KOPT-K1 (cell line): ENCODE results near the gene MAP2K1.

Experiments used
- H3K27ac ChIP-seq: fragments of 200-600 bp; sonication (generic); 2 replicates; pipeline ENCODE4 v1.5.1; 2016; ENCODE audit warnings: antibody characterized with exemption, mild to moderate bottlenecking, low read depth, low read length; ENCODE audit not compliant: poor library complexity, severe bottlenecking
- H3K36me3 ChIP-seq: fragments of 200-600 bp; sonication (generic); 2 replicates; pipeline ENCODE4 v1.5.1; 2017; ENCODE audit warnings: antibody characterized with exemption, mild to moderate bottlenecking, low read length, moderate library complexity; ENCODE audit not compliant: insufficient read depth
- H3K9me3 ChIP-seq: fragments of 200-600 bp; sonication (generic); 2 replicates; pipeline ENCODE4 v1.5.1; 2017; ENCODE audit warnings: antibody characterized with exemption, low read length, mild to moderate bottlenecking; ENCODE audit not compliant: insufficient read depth, poor library complexity, severe bottlenecking

The MAP2K1 gene

GRCh38 chr15:66405007-66405406, 18.3 kb downstream of the MAP2K1 start:
- H3K9me3 ChIP-seq, result no peaks in the 10 kb centered on the region

GRCh38 chr15:66405615-66406014, 18.9 kb downstream of the MAP2K1 start:
- H3K27ac ChIP-seq, result no peak overlapping the region
- H3K36me3 ChIP-seq, result no peaks in the 10 kb centered on the region
- H3K9me3 ChIP-seq, result no peaks in the 10 kb centered on the region

More at GRCh38 chr15:66405007-66405406, 18.3 kb downstream of the MAP2K1 start:
- H3K27ac ChIP-seq, result peak overlapping the region; percentile 48
- H3K36me3 ChIP-seq, result no peaks in the 10 kb centered on the region

- no peaks in the 10 kb centered on the region for H3K9me3 ChIP-seq
- no peak overlapping the region for H3K27ac ChIP-seq
Measured at GRCh38 chr15:66408254-66408653, 21.5 kb downstream of the MAP2K1 start.

GRCh38 chr15:66408675-66409282, 22.1 kb downstream of the MAP2K1 start:
- H3K27ac ChIP-seq, result peak overlapping the region; percentile 65
- H3K9me3 ChIP-seq, result peaks cover 4% of the 10 kb centered on the region
- no peaks in the 10 kb centered on the region for H3K36me3 ChIP-seq

More at GRCh38 chr15:66408254-66408653, 21.5 kb downstream of the MAP2K1 start:
- H3K36me3 ChIP-seq, result no peaks in the 10 kb centered on the region

- Histone ChIP-seq H3K27ac (peak overlapping the region; percentile 65), H3K9me3 (peaks cover 13% of the 10 kb centered on the region), H3K36me3 (no peaks in the 10 kb centered on the region)
Measured at GRCh38 chr15:66409565-66410108, 22.9 kb downstream of the MAP2K1 start.

GRCh38 chr15:66411190-66411589, 24.5 kb downstream of the MAP2K1 start:
- Histone ChIP-seq H3K9me3 (peaks cover 14% of the 10 kb centered on the region), H3K36me3 (no peaks in the 10 kb centered on the region), H3K27ac (peak overlapping the region; percentile 65)

- peak overlapping the region; percentile 65 for H3K27ac ChIP-seq
- H3K36me3 ChIP-seq, result no peaks in the 10 kb centered on the region
Measured at GRCh38 chr15:66412220-66412619, 25.5 kb downstream of the MAP2K1 start.

GRCh38 chr15:66413579-66413978, 26.9 kb downstream of the MAP2K1 start:
- no peaks in the 10 kb centered on the region for H3K36me3 ChIP-seq
- no peak overlapping the region for H3K27ac ChIP-seq
- H3K9me3 ChIP-seq, result peaks cover 14% of the 10 kb centered on the region

More at GRCh38 chr15:66412220-66412619, 25.5 kb downstream of the MAP2K1 start:
- H3K9me3 ChIP-seq, result peaks cover 14% of the 10 kb centered on the region

GRCh38 chr15:66415360-66415759, 28.6 kb downstream of the MAP2K1 start:
- Histone ChIP-seq H3K27ac (no peak overlapping the region), H3K9me3 (peaks cover 14% of the 10 kb centered on the region)

GRCh38 chr15:66417736-66418135, 31.0 kb downstream of the MAP2K1 start:
- H3K27ac ChIP-seq, result no peak overlapping the region

More at GRCh38 chr15:66415360-66415759, 28.6 kb downstream of the MAP2K1 start:
- no peaks in the 10 kb centered on the region for H3K36me3 ChIP-seq

GRCh38 chr15:66419471-66419870, 32.8 kb downstream of the MAP2K1 start:
- Histone ChIP-seq H3K27ac (no peak overlapping the region), H3K9me3 (peaks cover 10% of the 10 kb centered on the region), H3K36me3 (no peaks in the 10 kb centered on the region)

More at GRCh38 chr15:66417736-66418135, 31.0 kb downstream of the MAP2K1 start:
- Histone ChIP-seq H3K9me3 (peaks cover 14% of the 10 kb centered on the region), H3K36me3 (no peaks in the 10 kb centered on the region)

GRCh38 chr15:66422347-66422746, 35.6 kb downstream of the MAP2K1 start:
- Histone ChIP-seq H3K9me3 (peaks cover 8% of the 10 kb centered on the region), H3K36me3 (no peaks in the 10 kb centered on the region), H3K27ac (no peak overlapping the region)

- no peaks in the 10 kb centered on the region for H3K36me3 ChIP-seq
Measured at GRCh38 chr15:66423149-66423548, 36.4 kb downstream of the MAP2K1 start.

GRCh38 chr15:66424963-66425612, 38.4 kb downstream of the MAP2K1 start:
- Histone ChIP-seq H3K36me3 (no peaks in the 10 kb centered on the region), H3K9me3 (peaks cover 8% of the 10 kb centered on the region), H3K27ac (no peak overlapping the region)

More at GRCh38 chr15:66423149-66423548, 36.4 kb downstream of the MAP2K1 start:
- Histone ChIP-seq H3K27ac (no peak overlapping the region), H3K9me3 (peaks cover 8% of the 10 kb centered on the region)

- Histone ChIP-seq H3K27ac (no peak overlapping the region), H3K9me3 (peaks cover 8% of the 10 kb centered on the region), H3K36me3 (no peaks in the 10 kb centered on the region)
Measured at GRCh38 chr15:66425837-66426236, 39.1 kb downstream of the MAP2K1 start.
